NT2/D1 (cell line): Measurements from ENCODE around the gene ACSS3.

Experiments used
- YY1 ChIP-seq: IDR thresholded peaks from 2 replicates; pipeline ENCODE4 v1.6.1; 2011; ENCODE audit not compliant: insufficient read length, insufficient read depth
- ZNF274 ChIP-seq: IDR thresholded peaks from 2 replicates; pipeline ENCODE4 v1.6.1; 2011; ENCODE audit warnings: mild to moderate bottlenecking, low read depth, low read length

GRCh38 chr12:81297601-81298000 lies 219.7 kb downstream of the ACSS3 start:
- TF ChIP-seq YY1: no peak
- TF ChIP-seq ZNF274: no peak
